Spleen (tissue), 7 donors: Measurements from ENCODE around the gene WDFY1.

Experiments
- POLR2A ChIP-seq, 3 donors: fragments of 450-650 bp; IDR thresholded peaks; one replicate each; pipeline ENCODE4 v1.5.1; 2017; ENCODE audit warnings: antibody characterized with exemption in 3 of 3, mild to moderate bottlenecking in 1 of 3
- TF ChIP-seq, protein P1 (sequence below), 11 experiments: fragments of 200-600 bp in 7 of 11; fragments of 450-650 bp in 4 of 11; sonication (generic) in 4 of 11; IDR thresholded peaks in 8 of 11; conservative IDR thresholded peaks in 3 of 11; 1 replicate in 7 of 11; 2 replicates in 4 of 11; pipeline versions ENCODE4 v1.4.0 to v1.8.0; 2016 to 2021; ENCODE audit warnings: antibody characterized with exemption in 11 of 11, inconsistent platforms in 4 of 11, mild to moderate bottlenecking in 1 of 11
- donor health status: DM: no; HTN: no; CAD: no; lungs with moderate emphysema.
- donor health status: DM: no; HTN: no; CAD: no.
- donor health status: DM: no; HTN: no; CAD: no.

DNA sequence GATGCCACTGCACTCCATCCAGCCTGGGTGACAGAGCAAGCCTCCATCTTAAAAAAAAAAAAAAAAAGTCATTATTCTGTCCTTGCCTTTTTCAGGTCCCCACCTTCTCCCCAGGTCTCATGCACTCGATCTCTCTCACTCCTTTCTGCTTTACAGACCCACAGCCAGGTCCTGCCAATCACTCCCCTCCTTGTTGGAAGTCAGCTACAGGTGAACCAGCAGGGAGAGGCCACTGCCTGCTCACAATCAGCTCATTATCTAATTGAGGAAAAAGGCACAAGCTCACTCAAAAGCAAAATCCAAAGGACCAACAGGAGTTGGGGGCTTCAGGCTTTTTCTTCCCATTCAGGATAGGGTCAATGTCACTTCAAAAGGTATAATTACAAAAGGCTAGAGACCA is 2.0 kb downstream of the WDFY1 start:
- TF ChIP-seq, protein P1, sequence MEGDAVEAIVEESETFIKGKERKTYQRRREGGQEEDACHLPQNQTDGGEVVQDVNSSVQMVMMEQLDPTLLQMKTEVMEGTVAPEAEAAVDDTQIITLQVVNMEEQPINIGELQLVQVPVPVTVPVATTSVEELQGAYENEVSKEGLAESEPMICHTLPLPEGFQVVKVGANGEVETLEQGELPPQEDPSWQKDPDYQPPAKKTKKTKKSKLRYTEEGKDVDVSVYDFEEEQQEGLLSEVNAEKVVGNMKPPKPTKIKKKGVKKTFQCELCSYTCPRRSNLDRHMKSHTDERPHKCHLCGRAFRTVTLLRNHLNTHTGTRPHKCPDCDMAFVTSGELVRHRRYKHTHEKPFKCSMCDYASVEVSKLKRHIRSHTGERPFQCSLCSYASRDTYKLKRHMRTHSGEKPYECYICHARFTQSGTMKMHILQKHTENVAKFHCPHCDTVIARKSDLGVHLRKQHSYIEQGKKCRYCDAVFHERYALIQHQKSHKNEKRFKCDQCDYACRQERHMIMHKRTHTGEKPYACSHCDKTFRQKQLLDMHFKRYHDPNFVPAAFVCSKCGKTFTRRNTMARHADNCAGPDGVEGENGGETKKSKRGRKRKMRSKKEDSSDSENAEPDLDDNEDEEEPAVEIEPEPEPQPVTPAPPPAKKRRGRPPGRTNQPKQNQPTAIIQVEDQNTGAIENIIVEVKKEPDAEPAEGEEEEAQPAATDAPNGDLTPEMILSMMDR (IDR thresholded peaks at IDR 0.05 in 8 of 11, conservative IDR thresholded peaks at IDR 0.05 in 3 of 11) = no peak
- TF ChIP-seq POLR2A (IDR thresholded peaks at IDR 0.05) = no peak
